M059J (cell line): ENCODE measurements around the gene SCAF8. TPM values are rescaled to one million over a fixed set of nuclear protein-coding genes. Genes with fewer than 3 reads are reported as not detected.
"Not testable (repeated sequence)": the region's sequence is repeated elsewhere in the genome, so short reads cannot be mapped to it uniquely, and the experiment has no call there.

Experiments
- DNase-seq: peaks from one replicate; pipeline ENCODE4 v3.0.0-alpha.2; 2012; ENCODE audit warnings: low read depth
- total RNA-seq: library from RNA; depleted of rRNA; stranded (reverse); fragments of >200 nt; shearing (Covaris generic); gene quantifications from 2 replicates; pipeline ENCODE4 v1.2.3, GENCODE V29; 2014; rRNA removed

The SCAF8 gene, protein sequence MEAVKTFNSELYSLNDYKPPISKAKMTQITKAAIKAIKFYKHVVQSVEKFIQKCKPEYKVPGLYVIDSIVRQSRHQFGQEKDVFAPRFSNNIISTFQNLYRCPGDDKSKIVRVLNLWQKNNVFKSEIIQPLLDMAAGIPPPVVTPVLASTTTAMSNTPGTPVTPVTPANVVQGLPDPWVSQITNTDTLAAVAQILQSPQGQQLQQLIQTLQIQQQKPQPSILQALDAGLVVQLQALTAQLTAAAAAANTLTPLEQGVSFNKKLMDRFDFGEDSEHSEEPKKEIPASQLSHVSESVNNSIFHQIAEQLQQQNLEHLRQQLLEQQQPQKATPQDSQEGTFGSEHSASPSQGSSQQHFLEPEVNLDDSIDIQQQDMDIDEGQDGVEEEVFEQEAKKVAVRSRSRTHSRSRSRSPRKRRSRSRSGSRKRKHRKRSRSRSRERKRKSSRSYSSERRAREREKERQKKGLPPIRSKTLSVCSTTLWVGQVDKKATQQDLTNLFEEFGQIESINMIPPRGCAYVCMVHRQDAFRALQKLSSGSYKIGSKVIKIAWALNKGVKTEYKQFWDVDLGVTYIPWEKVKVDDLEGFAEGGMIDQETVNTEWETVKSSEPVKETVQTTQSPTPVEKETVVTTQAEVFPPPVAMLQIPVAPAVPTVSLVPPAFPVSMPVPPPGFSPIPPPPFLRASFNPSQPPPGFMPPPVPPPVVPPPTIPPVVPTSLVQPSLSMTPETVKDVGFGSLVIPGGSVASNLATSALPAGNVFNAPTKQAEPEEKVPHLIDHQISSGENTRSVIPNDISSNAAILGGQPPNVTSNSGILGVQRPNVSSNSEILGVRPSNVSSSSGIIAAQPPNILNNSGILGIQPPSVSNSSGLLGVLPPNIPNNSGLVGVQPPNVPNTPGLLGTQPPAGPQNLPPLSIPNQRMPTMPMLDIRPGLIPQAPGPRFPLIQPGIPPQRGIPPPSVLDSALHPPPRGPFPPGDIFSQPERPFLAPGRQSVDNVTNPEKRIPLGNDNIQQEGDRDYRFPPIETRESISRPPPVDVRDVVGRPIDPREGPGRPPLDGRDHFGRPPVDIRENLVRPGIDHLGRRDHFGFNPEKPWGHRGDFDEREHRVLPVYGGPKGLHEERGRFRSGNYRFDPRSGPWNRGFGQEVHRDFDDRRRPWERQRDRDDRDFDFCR (N-terminal part only)
- total RNA-seq = 24.8 and 38.5 TPM in 2 replicates

GRCh38 chr6:154733183-154733625, at the start of gene SCAF8:
TSS of gene SCAF8 (plus strand) at chr6:154733416. CDS start at chr6:154733901, 485 bp downstream.
- DNase-seq = peak; percentile 81

DNA sequence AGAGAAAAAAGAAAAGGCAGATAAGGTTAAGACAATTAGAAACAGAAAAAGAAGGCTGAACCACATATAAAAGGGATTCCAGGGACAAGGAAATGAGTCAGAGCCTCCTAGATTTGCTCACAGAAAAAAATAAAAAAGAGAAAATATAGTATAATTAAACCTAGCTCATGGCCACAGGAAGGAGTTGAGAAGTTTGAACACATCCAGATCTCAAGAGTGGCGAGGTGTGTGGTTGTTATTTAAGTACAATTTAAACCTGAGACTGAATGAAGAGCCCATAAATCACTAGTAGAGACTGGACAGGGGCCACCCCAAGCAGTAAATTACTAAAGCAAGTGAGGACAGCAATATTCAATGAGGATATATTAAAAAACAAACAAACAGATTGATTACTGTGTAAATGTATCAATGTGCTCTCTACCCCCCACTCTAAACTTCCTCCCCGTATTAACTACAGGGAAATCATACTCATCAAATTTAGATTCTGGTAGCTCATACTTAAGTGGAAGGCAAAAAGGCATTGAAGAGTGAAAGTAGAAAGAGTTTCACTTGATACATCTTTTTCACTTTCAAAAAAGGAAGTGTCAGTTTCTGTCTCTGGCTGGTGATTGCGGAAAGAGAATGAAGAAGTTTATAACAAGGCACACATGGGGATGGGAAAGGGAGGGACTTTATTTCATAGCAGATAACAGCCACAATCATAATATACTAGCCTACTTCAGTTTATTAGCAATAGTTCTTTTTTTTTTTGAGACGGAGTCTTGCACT, 49.3 kb upstream of the SCAF8 start:
- peak; percentile 68 for DNase-seq

DNA sequence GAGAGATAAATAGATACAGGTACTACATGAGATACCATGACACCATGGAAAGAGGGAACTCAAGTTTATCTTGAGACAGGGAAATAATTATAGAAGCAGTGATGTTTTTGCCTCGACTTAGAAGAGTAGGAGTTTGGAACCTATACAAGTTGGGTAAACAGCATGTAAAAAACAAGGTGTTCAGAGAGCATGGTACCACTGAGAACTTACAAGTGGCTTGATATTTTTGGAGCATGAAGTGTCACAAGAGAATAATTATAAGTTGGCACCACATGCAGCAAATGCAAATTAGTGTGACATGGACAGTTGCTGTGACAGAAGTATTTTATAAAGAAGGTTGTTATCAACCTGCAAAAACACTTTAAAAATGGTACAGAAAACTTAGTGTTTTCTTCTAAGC, 47.1 kb upstream of the SCAF8 start:
- DNase-seq = no peak

DNA sequence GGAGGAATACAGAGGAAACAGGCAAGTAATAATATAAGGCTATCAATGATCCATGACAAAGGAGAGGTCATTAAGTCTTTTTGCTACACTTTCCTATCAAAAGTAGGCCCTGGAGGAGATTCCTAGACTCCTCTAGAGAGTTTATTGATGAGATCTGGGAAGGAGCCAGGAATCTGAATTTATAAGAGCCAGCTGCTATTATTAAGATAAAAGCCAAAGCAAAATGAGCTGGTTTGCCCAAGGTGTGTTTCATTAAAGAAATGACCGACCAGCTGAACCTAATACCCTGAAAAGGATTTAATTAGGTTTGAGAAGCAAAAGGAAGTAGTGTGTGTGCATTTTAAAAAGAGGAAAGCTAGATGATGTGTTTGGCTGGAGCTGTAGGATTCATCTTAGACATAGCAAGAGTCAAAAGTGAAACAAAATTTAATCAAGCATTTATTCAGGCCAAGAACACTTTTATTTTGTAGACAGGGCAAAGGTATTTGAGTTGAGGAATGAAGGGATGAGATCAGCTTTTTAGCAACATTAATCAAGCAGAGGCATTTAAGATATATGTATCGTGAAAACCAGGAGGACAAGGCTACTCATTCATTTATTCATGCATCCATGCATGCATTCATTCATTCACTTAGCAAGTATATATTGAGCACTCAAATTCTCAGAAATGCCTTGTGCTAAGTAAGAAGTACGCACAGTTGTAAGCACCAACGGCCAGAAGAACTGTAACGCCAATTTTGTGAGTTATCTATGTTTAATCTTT, 43.5 kb upstream of the SCAF8 start:
- DNase-seq = no peak

GRCh38 chr6:154690857-154691256, 42.4 kb upstream of the SCAF8 start:
- no peak for DNase-seq

- DNase-seq = no peak
These were observed 36.6 kb upstream of the SCAF8 start for GRCh38 chr6:154696661-154697060.

DNA sequence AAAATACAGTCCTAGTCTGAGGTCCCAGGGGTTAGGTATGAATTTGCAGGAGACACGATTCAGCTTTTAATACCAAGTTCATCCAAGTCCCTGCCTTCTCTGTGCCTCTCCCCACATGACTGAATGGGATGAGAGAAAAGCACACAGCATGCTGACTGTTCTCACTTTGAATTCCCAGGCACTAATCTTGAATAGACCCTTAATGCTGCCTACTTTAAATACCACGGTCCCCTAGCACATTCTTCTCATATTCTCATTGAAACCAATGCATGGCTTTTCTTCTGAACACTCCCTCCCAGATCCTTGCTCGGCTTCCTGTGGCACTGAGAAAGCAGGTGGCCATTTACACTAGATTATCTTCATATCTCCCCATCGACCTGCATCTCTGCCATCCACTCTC, 30.1 kb upstream of the SCAF8 start:
- DNase-seq = no peak

GRCh38 chr6:154705471-154706113, 27.6 kb upstream of the SCAF8 start:
- DNase-seq = peak; percentile 41

DNA sequence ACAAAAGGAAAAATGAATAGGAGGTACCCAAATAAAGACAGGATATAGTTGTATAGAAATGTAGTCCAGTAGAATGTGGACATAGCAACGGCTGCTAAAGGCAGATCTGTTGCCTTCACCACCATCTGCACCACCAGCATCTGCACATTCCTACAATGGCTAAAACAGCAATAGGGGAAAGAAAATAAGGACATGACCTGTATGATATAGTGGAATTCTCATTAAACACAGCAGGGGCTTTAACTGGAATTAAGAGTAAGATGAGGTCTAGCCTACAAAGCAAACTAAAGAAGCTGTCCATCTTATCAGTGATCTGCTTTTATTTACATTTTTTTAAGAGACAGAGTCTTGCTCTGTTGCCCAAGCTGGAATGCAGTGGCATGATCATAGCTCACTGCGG, 26.8 kb upstream of the SCAF8 start:
- no peak for DNase-seq

- DNase-seq = no peak
These were observed 23.6 kb upstream of the SCAF8 start for GRCh38 chr6:154709621-154710020.

GRCh38 chr6:154710689-154711088, 22.5 kb upstream of the SCAF8 start:
- no peak for DNase-seq

DNA sequence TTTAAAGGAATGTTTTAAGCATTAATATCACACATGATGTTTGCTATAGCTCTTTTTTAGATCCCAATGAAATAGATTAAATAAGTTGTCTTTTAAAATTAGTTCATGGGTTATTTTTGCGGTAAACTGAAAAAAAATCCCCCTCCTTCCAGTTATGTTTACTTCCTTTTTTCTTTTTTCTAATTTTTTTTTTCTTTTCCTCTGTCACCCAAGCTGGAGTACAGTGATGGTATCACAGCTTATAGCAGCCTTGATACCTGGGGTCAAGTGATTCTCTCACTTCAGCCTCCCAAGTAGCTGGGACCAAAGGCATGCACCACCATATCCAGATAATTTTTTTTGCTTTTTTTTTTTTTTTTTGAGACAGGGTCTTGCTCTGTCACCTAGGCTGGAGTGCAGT, 17.8 kb upstream of the SCAF8 start:
- DNase-seq = no peak

DNA sequence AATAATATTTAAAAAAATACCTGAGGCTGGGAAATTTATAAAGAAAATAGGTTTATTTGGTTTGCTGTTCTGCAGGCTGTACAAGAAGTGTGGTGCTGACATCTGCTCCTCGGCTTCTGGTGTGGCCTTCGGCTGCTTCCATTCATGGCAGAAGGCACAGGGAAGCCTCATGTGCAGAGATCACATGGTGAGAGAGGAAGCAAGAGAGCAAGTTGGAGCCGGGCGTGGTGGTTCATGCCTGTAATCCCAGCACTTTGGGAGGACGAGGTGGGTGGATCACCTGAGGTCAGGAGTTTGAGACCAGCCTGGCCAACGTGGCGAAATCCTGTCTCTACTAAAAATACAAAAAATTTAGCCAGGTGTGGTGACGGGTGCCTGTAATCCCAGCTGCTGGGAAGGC, 16.9 kb upstream of the SCAF8 start:
- DNase-seq = not testable (repeated sequence)

GRCh38 chr6:154719433-154719832, 13.8 kb upstream of the SCAF8 start:
- DNase-seq = no peak

GRCh38 chr6:154719854-154720253, 13.4 kb upstream of the SCAF8 start:
- no peak for DNase-seq

- DNase-seq = peak; percentile 99
These were observed 11.8 kb upstream of the SCAF8 start for GRCh38 chr6:154721460-154721859.

GRCh38 chr6:154726887-154727286, 6.3 kb upstream of the SCAF8 start:
- no peak for DNase-seq

DNA sequence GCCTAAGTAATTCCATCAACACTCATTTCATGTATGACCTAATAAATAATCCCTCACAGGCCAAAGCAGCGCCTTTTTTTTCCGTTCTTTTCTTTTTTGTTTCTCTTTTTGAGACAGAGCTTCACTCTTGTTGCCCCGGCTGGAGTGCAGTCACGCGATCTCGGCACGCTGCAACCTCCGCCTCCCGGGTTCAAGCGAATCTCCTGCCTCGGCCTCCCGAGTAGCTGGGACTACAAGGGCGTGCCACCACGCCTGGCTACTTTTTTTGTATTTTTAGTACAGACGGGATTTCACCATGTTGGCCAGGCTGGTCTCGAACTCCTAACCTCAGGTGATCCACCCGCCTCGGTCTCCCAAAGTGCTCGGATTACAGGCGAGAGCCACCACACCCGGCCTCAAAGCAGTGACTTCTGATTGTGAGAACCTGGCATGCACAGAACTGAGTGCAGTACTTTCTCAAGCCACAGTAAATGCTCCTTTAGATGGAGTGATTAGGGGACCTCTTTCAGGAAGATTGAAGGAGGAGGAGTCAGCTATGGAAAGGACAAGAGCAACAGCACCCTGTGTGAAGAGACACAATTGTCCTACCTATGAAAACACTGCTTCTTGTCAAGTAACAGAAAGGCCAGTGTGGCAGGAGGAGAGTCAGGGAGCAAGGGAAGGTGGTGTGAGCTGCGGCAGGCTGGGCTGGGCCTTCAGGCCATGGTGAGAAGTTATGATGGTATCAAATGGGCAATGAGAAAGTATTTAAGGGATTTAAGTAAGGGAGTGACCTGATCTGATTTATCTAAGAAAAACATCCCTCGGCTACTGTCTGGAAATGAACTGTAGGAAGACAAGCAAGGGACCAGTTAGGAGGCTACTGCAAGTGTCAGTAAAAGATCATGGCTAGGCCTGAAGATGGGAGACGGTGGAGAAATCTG, 1.7 kb upstream of the SCAF8 start:
- no peak for DNase-seq
